GM10266 (cell line): ENCODE results near the gene INSL3.

Source experiments
- DNase-seq: peaks from one replicate; pipeline ENCODE4 v3.0.0; 2012; ENCODE audit errors: extremely low spot score
- TF ChIP-seq, protein P1 (sequence below): IDR thresholded peaks from 2 replicates; pipeline ENCODE4 v1.5.1; 2012; ENCODE audit warnings: mild to moderate bottlenecking, low read depth; ENCODE audit not compliant: control insufficient read depth, insufficient read depth; ENCODE audit errors: missing control alignments

Gene INSL3

DNA sequence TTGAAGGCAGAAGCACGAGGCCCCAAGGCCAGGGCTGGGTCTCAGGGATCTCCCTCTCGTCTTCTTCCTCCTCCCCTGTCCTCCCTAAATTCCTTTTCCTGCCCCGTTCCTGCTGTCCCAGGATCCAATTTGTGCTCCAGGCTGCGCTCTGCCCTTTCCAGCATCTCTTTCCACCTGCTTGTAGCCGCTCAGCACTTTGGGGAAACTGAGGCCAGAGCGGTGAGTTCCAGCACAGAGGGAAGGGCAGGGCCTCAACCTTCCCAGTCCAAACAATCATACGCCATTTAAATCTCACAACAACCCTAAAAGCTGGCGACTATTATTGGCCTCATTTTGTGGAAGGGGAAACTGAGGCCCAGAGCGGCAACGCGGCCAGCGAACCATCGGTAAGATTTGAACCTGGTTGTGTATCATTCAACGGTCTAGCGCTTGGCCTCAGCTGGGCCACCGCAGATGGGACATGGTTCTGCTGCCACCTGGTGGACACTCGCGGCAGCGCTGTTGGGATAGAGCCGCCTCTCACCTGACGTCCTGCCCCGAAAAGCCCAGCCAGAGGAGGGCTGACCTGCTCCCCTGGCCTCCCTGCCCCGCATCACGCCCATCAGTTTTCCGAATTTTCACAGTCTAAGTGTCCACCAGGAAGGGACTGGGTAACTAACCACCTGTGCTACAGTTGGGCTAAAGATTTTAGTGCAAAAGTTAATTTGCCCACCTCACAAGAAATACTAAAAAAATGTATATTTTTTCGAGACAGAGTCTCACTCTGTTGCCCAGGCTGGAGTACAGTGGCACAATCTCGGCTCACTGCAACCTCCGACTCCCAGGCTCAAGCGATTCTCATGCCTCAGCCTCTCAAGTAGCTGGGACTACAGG lies 34.2 kb upstream of the INSL3 start:
- TF ChIP-seq, protein P1, sequence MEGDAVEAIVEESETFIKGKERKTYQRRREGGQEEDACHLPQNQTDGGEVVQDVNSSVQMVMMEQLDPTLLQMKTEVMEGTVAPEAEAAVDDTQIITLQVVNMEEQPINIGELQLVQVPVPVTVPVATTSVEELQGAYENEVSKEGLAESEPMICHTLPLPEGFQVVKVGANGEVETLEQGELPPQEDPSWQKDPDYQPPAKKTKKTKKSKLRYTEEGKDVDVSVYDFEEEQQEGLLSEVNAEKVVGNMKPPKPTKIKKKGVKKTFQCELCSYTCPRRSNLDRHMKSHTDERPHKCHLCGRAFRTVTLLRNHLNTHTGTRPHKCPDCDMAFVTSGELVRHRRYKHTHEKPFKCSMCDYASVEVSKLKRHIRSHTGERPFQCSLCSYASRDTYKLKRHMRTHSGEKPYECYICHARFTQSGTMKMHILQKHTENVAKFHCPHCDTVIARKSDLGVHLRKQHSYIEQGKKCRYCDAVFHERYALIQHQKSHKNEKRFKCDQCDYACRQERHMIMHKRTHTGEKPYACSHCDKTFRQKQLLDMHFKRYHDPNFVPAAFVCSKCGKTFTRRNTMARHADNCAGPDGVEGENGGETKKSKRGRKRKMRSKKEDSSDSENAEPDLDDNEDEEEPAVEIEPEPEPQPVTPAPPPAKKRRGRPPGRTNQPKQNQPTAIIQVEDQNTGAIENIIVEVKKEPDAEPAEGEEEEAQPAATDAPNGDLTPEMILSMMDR = peak; percentile 99
- peak; percentile 84 for DNase-seq

DNA sequence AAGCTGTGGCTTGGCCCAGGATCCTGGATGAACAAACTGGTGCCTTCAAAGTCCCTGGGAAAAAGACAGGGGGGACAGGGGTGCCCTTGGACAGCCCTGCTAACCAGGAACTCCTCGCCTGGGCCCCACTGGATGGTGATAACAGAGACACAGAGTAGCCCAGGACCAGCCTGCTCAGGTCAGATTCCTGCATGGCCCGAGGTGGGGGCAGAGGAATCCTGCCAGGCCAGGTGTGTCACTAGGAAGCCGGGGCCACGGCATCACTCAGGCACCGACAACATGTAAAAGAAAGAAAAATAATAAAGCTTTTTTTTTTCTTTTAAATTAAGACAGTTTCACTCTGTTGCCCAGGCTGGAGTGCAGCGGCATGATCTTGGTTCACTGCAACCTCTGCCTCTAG lies 32.7 kb upstream of the INSL3 start:
- TF ChIP-seq, protein P1 = no peak
- no peak for DNase-seq

DNA sequence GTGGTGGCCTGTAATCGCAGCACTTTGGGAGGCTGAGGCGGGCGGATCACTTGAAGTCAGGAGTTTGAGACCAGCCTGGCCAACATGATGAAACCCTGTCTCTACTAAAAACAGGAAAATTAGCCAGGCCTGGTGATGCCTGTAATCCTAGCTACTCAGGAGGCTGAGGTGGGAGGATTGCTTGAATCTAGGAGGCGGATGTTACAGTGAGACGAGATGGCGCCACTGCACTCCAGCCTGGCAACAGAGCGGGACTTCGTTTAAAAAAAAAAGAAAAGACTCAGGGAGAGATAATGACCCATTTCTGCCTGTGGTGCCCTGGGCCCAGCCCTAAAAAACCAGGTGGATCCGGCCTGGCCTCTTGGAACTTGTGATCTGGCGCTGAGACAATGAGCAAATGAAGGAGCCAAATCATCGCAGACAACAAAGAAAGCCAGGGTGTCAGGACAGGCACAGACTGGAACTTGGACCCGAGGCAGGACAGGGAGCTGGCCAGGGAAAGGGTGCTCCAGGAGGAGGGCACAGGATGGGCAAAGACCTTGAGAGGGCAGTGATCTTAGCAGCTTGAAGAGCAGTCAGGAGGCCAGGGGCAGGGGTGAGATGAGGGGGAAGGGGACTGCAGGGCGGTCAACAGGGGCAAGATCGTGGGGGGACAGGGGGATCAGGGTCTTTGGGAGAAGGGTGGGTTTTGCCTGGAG lies 27.4 kb upstream of the INSL3 start:
- TF ChIP-seq, protein P1 = no peak
- no peak for DNase-seq

DNA sequence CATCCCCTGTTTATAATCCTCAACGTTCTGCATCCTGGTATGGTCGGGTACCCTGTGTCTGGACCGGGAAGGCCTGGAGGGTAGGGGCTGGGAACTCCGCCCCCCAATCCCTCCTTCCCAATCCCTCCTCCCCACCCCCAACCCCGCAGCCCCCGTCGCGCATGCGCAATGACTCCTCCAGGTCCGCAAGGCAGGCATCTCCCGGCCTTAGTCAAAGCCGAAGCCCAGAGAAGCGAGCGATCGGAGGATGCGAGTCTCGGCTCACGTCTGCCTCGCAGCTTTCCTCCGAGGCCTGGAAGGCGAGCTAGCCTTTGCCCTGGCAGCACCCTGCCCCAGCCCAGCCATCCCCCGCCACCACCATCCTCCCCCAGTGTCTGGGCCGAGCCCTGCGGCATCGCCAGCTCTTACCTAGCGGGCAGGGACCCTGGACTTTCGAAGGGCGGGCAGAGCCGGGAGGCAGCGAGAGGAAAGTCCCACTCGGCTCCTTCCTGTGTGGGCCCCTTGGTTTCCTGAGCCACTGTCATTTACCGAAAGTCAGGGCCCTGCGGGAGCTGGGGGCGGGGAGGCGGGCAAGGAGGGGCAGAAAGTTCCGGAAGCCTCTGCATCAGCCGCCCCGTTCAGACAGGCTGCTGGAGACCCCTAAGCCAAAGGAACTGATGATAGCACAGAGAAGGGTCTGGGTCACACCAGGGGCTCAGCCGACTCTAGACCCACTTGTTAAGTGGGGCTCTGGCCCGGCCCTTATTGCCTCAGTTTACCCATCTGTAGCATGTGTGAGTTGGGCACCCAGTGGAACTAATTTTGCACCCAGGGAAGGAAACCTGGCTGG lies 26.4 kb upstream of the INSL3 start, which contains the start of gene JAK3:
TSS of gene JAK3 (minus strand) at position 445 of the 829 bp plus-strand sequence. CDS start 3,565 bp downstream, outside the sequence.
- peak; percentile 89 for DNase-seq

DNA sequence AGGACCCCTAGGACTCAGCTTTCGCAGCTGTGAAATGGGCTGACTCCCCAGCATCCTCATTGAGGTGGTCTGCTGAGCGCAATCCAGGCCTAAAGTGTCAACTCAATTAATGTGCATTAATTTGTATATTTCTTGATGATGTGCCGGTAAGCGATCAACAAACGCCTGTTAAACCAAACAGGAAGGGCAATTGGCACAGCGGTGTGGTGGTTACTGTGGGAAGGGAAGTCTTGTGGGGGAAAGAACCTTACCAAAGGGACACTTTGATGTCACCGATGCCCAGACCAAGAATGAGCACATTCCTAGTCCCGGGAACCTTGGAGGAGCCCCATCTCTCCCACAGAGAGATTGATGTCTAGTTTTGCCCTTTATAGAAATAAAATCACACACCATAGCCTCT lies 24.8 kb upstream of the INSL3 start:
- TF ChIP-seq, protein P1 = no peak
- no peak for DNase-seq

More for the DNA sequence above, 26.4 kb upstream of the INSL3 start, which contains the start of gene JAK3:
- TF ChIP-seq, protein P1 = no peak

DNA sequence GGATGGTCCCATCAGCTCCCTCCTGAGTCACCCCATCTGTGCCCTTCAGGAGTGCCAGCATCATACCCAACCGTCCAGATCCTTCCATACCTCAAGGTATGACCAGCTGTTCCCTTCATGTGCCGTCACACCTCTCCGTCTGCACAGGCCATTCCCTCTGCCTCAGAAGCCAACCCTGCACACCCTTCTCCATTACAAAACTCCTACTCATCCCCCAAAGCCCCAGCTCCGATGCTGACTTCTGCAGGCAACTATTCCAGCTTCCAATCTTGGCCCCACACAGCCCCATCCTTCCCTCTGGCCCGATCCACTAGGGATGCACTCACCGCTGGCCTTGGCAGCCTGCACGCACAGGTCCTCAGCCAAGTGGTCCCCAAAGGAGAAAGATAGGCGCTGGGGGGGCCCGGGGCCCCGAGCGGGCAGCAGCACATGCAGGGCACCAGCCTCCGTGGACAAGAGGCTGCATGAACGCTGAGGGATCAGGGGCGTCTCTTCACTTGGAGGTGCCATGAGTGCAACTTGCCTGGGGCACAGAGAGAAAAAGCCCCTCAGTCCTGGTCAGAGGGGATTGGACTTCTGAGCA lies 22.7 kb upstream of the INSL3 start:
- no peak for DNase-seq
- TF ChIP-seq, protein P1 = no peak
